SH-SY5Y (cell line): ENCODE measurements around the gene RIPK4.

Experiments used
- GATA2 ChIP-seq: IDR thresholded peaks from 2 replicates; pipeline ENCODE4 v1.6.1; 2011; ENCODE audit warnings: mild to moderate bottlenecking, low read depth, low read length
- GATA3 ChIP-seq: IDR thresholded peaks from 2 replicates; pipeline ENCODE4 v1.6.1; 2011; ENCODE audit warnings: low read depth, mild to moderate bottlenecking, low read length, moderate library complexity

RIPK4 gene

GRCh38 chr21:41766883-41767605, at the start of gene RIPK4:
Gene RIPK4, minus strand, starts transcription at chr21:41767052. Its CDS starts 11 bp downstream, at chr21:41767041.
- TF ChIP-seq GATA2 (no peak), GATA3 (no peak)

- TF ChIP-seq GATA2 (no peak), GATA3 (no peak)
Measured at GRCh38 chr21:41815652-41816582, 49.1 kb upstream of the RIPK4 start.

DNA sequence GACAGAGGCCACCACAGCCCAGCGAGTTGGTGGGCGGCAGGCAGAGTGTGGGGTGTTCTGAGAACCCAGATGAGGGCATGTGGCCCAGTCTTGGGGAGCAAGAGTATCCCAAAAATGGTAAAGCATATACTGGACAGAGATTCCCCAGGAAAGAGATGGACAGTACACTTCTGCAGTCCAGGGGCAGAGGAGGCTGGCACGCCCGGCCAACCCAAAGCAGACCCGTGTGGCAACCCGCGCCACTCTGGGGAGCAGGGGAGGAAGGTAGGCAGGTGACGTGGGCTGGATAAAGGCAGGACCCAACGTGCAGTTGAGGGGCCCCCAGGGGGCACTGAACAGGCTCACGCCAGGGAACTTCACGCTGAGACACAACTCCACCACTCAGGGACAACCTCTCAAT, 46.4 kb upstream of the RIPK4 start:
- no peak for TF ChIP-seq GATA2
- no peak for TF ChIP-seq GATA3

DNA sequence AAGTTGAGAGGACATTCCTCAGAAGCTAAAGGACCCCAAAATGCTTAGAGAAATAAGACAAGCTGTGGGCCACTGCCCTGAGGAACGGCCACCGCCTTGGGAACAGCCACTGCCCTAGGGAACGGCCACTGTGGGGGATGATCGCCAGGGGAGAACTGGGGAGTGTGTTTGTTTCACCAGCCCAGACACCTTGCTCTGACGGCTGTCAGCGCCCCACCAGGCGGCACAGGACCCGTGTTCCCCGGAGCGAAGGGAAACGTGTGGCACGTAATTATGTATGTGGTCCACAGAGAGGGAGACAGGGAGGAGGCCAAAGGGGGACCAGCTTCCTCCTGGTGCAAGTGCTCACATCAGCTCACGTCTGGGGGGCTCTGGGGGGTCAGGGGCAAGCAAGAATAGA, 45.8 kb upstream of the RIPK4 start:
- no peak for TF ChIP-seq GATA2
- TF ChIP-seq GATA3: no peak

- TF ChIP-seq GATA3 (no peak), GATA2 (no peak)
Measured at GRCh38 chr21:41810597-41810932, 43.7 kb upstream of the RIPK4 start.

GRCh38 chr21:41809891-41810596, 43.2 kb upstream of the RIPK4 start:
- TF ChIP-seq GATA3 (no peak), GATA2 (no peak)

GRCh38 chr21:41808846-41809245, 42.0 kb upstream of the RIPK4 start:
- TF ChIP-seq GATA3 (no peak), GATA2 (no peak)

DNA sequence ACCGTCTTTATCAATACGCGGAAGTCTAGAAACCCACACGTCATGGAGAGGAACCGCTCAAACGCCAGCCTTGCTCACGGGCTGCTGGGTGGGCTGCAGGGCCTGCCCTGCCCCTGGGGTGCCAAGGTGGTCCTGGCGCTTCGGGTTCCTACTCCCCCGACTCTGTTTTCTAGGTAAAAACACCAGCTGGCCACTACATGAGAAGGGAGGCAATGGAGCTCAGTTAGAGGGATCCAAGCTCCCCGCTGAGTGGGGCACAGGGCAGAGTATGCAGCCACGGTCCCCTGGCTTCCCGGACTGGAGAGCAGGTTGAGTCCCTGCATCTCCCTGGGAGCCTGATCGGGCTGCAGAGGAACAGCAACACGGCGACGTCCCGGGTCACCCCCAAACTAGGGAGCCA, 41.2 kb upstream of the RIPK4 start:
- TF ChIP-seq GATA3: no peak
- no peak for TF ChIP-seq GATA2

GRCh38 chr21:41806773-41807172, 39.9 kb upstream of the RIPK4 start:
- TF ChIP-seq GATA3 (no peak), GATA2 (no peak)

- no peak for TF ChIP-seq GATA3
- no peak for TF ChIP-seq GATA2
Measured at GRCh38 chr21:41805643-41806042, 38.8 kb upstream of the RIPK4 start.

DNA sequence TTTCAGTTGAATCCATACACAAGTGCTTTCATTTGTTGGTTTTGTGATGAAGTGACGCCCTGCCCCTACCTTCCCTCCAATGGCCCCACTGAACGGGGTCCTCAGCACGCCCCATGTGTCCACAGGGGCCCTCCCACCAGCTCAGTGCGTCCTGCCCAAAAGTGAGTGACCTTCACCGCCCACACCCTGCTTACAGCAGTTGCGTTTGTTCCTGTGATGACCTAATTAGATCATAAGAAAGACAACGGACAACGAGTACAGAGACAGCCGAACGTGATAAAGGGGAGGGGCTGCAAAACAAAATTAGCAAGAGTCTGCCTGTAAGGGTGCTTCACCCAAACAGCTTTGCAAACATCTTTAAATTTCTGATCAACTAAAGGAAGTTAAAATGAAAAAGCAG, 38.2 kb upstream of the RIPK4 start:
- TF ChIP-seq GATA3 (no peak), GATA2 (no peak)

GRCh38 chr21:41804381-41804780, 37.5 kb upstream of the RIPK4 start:
- TF ChIP-seq GATA3 (no peak), GATA2 (no peak)

- TF ChIP-seq GATA2 (no peak), GATA3 (no peak)
Measured at GRCh38 chr21:41803316-41803715, 36.5 kb upstream of the RIPK4 start.

DNA sequence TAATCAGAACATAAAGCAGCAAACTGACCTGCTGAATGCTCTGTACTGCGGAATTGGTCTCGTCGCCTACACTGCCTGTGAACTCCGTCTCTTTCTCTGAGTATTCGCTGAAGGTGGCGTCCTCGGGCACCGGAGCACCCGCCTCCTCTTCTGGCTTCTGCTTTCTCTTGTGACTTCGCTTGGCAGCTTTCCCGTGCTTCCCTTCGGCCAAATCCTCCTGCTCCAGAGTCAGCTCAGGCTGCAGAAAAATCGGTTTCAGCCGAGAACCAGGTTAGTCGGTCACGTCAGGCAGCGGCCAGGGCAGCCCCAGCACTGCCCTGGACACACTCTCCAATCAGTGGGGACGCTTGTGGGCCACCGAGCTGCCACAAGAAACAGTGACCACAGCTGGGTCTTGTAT, 35.8 kb upstream of the RIPK4 start:
- no peak for TF ChIP-seq GATA2
- TF ChIP-seq GATA3: no peak
